Smooth muscle cell (in vitro differentiated cells): ENCODE results near the gene SLC50A1. TPM values are rescaled to one million over a fixed set of nuclear protein-coding genes. Genes with fewer than 3 reads are reported as not detected.

Experiments used
- DNase-seq: peaks from one replicate; lab custom pipeline; 2025; ENCODE audit not compliant: unreplicated experiment; lab: John Stamatoyannopoulos, UW
- H2AFZ ChIP-seq: fragments of 200-600 bp; sonication (generic); 2 replicates; pipeline ENCODE4 v1.6.0; 2016; ENCODE audit warnings: antibody characterized with exemption, low read depth, mild to moderate bottlenecking
- H3F3A ChIP-seq: fragments of 200-600 bp; sonication (generic); 2 replicates; pipeline ENCODE4 v1.6.0; 2017; ENCODE audit warnings: antibody characterized with exemption, low read depth
- H3K27ac ChIP-seq: fragments of 200-600 bp; sonication (generic); 2 replicates; pipeline ENCODE4 v1.5.1; 2016; ENCODE audit warnings: low read depth, mild to moderate bottlenecking
- H3K27me3 ChIP-seq: fragments of 200-600 bp; sonication (generic); 2 replicates; pipeline ENCODE4 v1.6.1; 2016; ENCODE audit warnings: low read depth, mild to moderate bottlenecking
- H3K36me3 ChIP-seq: fragments of 200-600 bp; sonication (generic); 2 replicates; pipeline ENCODE4 v1.5.1; 2016; ENCODE audit warnings: low read depth
- H3K4me1 ChIP-seq: fragments of 200-600 bp; sonication (generic); 2 replicates; pipeline ENCODE4 v1.5.1; 2016; ENCODE audit warnings: low read depth
- H3K4me2 ChIP-seq: fragments of 200-600 bp; sonication (generic); 2 replicates; pipeline ENCODE4 v1.6.0; 2016; ENCODE audit warnings: mild to moderate bottlenecking
- H3K4me3 ChIP-seq: fragments of 200-600 bp; sonication (generic); 2 replicates; pipeline ENCODE4 v1.5.1; 2016; ENCODE audit warnings: mild to moderate bottlenecking
- H3K79me2 ChIP-seq: fragments of 200-600 bp; sonication (generic); 2 replicates; pipeline ENCODE4 v1.6.0; 2016; ENCODE audit warnings: low read depth, mild to moderate bottlenecking
- H3K9ac ChIP-seq: fragments of 200-600 bp; sonication (generic); 2 replicates; pipeline ENCODE4 v1.6.0; 2016; ENCODE audit warnings: low read depth
- H3K9me3 ChIP-seq: fragments of 200-600 bp; sonication (generic); replicated peaks from 2 replicates; pipeline ENCODE4 v1.5.1; 2016; ENCODE audit warnings: low read depth
- H4K20me1 ChIP-seq: fragments of 200-600 bp; sonication (generic); 2 replicates; pipeline ENCODE4 v1.6.0; 2016; ENCODE audit warnings: low read depth
- WGBS: methylation state at CpG from one replicate; pipeline ENCODE4 v1.1.7; 2016; ENCODE audit warnings: low lambda C conversion rate; 5-methylcytosine and 5-hydroxymethylcytosine counted together
- polyA plus RNA-seq: library from polyadenylated mRNA; unstranded; fragments of >200 nt; fragmentation: Nextera tagmentation; extraction: Ambion mirVana; gene quantifications from 2 replicates; pipeline ENCODE4 v1.2.1, GENCODE V29; 2016
- total RNA-seq: library from RNA; depleted of rRNA; stranded (reverse); fragments of >200 nt; gene quantifications from 2 replicates; pipeline ENCODE4 v1.2.3, GENCODE V29; 2014
- TF ChIP-seq, protein P1 (sequence below): fragments of 200-600 bp; sonication (generic); IDR thresholded peaks from 2 replicates; pipeline ENCODE4 v1.5.1; 2017; ENCODE audit warnings: borderline replicate concordance, mild to moderate bottlenecking, antibody characterized with exemption; ENCODE audit not compliant: insufficient read depth, poor library complexity, severe bottlenecking

SLC50A1 gene
- total and polyA plus RNA-seq, 2 experiments from 2014 or later, result 44.7 to 98.0 TPM

DNA sequence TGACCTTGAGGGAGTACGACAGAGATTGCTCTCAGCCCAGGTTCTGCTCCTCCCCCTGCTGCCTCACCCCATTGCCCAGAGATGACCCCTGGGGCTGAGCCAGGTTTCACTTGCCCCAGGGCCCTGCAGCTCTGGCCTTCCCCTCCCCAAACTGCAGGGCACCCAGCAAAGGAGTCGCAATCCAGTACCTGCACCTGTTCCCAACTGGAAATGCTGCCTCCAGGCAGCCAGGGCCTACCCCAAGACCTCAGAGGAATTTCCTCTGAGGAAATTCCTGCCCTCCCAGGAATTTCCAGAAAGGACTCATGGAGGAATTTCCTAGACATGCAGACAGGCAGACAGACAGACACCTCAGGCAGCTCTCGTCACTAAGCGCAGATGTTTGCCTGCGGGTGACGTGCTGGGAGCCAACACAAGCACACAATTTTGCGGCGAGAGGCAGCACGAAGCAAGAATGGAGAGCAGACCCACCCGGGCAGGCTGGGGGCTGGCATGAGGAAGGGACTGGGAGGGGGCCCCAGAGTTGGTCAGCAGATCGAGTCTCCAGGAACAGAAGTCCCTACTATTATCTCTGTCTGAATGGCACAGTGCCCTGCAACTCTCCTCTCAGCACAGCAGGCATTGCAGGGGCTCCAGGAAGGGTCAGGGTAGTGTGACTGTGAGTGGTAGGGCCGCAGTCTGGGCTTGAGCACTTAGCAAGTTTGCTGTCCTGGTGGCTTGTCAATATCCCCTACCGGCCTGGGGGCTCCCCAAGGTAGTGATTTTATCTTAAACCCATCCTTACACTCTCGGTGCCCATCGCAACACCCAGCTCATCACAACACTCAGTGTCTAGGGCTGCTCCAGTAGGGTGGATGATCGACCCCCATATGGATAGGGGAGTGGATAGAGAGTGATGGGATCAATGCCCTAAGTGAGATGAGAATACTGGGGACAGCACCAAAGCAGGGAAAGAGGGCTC is 10.9 kb upstream of the SLC50A1 start:
- Histone ChIP-seq H3K36me3 (no peaks in the 10 kb centered on the region), H3K9me3 (no peaks in the 10 kb centered on the region), H4K20me1 (no peaks in the 10 kb centered on the region), H2AFZ (no peak overlapping the region), H3K79me2 (peaks cover 8% of the 10 kb centered on the region), H3K4me2 (no peak overlapping the region), H3F3A (no peaks in the 10 kb centered on the region), H3K27ac (peak overlapping the region; percentile 19), H3K4me3 (no peak overlapping the region), H3K9ac (no peak overlapping the region), H3K27me3 (peaks cover 5% of the 10 kb centered on the region), H3K4me1 (peaks cover 35% of the 10 kb centered on the region)
- TF ChIP-seq, protein P1, sequence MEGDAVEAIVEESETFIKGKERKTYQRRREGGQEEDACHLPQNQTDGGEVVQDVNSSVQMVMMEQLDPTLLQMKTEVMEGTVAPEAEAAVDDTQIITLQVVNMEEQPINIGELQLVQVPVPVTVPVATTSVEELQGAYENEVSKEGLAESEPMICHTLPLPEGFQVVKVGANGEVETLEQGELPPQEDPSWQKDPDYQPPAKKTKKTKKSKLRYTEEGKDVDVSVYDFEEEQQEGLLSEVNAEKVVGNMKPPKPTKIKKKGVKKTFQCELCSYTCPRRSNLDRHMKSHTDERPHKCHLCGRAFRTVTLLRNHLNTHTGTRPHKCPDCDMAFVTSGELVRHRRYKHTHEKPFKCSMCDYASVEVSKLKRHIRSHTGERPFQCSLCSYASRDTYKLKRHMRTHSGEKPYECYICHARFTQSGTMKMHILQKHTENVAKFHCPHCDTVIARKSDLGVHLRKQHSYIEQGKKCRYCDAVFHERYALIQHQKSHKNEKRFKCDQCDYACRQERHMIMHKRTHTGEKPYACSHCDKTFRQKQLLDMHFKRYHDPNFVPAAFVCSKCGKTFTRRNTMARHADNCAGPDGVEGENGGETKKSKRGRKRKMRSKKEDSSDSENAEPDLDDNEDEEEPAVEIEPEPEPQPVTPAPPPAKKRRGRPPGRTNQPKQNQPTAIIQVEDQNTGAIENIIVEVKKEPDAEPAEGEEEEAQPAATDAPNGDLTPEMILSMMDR, result no peak
- 54% methylated on average over 16 of the region's 16 CpGs for WGBS
- no peak for DNase-seq

DNA sequence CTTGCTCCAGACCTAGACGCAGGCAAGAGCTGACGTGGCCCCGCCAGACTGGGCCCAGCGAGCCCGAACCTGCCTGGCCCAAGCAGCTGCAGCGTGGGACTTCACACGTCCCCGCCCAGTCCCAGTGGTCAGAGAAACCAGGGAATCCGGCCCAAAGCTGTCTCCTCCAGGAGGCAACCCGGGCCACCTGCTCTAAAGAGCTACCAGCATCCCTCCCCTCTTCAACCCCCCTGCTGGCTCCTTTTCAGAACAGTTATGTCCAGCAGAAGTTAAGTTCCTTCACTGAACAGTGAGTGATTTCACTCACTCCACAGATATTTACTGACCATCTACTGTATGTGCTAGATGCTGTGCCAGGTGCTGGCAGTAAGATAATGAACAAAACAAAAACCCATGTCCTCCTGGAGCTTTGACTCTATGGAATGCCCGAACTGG is 10.1 kb upstream of the SLC50A1 start:
- Histone ChIP-seq H3K9ac (no peak overlapping the region), H3K79me2 (peaks cover 8% of the 10 kb centered on the region), H3K36me3 (no peaks in the 10 kb centered on the region), H4K20me1 (no peaks in the 10 kb centered on the region), H3K27me3 (peaks cover 5% of the 10 kb centered on the region), H3K27ac (no peak overlapping the region), H3K4me3 (no peak overlapping the region), H3F3A (no peaks in the 10 kb centered on the region), H3K9me3 (no peaks in the 10 kb centered on the region), H3K4me1 (peaks cover 40% of the 10 kb centered on the region), H3K4me2 (peak overlapping the region; percentile 88), H2AFZ (no peak overlapping the region)
- 49% methylated on average over 11 of the region's 11 CpGs for WGBS
- DNase-seq, result no peak
- TF ChIP-seq, protein P1, result no peak

DNA sequence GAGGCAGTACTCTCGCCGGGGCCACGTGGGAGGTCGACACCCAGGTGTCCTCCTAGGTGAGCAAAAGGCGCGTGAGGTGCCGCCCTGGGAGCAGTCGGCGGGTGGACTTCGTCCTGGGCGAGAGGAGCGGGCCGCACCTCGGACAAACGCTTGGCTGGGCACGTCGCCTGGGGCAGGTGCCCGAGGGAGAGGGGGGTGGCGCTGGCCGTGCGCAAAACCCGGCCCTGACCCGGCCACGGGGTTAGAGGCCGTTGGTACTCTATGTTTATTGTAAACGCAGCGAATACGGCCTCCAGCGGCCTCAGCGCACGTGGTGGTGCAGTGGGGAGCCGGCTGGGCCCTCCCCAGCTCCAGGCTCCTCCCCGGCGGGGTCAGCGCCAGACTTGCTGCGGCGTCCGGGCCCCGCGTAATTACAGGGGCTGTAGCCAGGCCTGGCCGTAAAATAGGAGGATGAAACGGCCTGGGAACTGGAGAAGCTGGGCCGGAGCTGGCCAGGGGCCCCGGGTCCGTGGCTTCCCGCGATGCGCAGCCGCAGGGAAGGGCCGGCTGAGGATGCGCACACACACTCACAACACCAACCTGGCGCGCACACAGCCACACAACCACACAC is 9.6 kb upstream of the SLC50A1 start:
- DNase-seq, result no peak

More for the DNA sequence above, 9.6 kb upstream of the SLC50A1 start:
- Histone ChIP-seq H3K79me2 (peaks cover 8% of the 10 kb centered on the region), H3K27me3 (peaks cover 5% of the 10 kb centered on the region), H3F3A (peaks cover 3% of the 10 kb centered on the region), H3K4me1 (peaks cover 40% of the 10 kb centered on the region), H2AFZ (no peak overlapping the region), H3K27ac (no peak overlapping the region), H3K9ac (no peak overlapping the region), H3K9me3 (no peaks in the 10 kb centered on the region), H3K4me3 (peak overlapping the region; percentile 77), H4K20me1 (no peaks in the 10 kb centered on the region), H3K4me2 (peak overlapping the region; percentile 88), H3K36me3 (no peaks in the 10 kb centered on the region)
- TF ChIP-seq, protein P1, result no peak
- WGBS, result 12% methylated on average over 43 of the region's 53 CpGs
